ENCODE results near the gene MECR.
A peak's percentile ranks its signal among the peaks of the same experiment; 100 is the strongest.

The MECR gene, protein sequence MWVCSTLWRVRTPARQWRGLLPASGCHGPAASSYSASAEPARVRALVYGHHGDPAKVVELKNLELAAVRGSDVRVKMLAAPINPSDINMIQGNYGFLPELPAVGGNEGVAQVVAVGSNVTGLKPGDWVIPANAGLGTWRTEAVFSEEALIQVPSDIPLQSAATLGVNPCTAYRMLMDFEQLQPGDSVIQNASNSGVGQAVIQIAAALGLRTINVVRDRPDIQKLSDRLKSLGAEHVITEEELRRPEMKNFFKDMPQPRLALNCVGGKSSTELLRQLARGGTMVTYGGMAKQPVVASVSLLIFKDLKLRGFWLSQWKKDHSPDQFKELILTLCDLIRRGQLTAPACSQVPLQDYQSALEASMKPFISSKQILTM

DNA sequence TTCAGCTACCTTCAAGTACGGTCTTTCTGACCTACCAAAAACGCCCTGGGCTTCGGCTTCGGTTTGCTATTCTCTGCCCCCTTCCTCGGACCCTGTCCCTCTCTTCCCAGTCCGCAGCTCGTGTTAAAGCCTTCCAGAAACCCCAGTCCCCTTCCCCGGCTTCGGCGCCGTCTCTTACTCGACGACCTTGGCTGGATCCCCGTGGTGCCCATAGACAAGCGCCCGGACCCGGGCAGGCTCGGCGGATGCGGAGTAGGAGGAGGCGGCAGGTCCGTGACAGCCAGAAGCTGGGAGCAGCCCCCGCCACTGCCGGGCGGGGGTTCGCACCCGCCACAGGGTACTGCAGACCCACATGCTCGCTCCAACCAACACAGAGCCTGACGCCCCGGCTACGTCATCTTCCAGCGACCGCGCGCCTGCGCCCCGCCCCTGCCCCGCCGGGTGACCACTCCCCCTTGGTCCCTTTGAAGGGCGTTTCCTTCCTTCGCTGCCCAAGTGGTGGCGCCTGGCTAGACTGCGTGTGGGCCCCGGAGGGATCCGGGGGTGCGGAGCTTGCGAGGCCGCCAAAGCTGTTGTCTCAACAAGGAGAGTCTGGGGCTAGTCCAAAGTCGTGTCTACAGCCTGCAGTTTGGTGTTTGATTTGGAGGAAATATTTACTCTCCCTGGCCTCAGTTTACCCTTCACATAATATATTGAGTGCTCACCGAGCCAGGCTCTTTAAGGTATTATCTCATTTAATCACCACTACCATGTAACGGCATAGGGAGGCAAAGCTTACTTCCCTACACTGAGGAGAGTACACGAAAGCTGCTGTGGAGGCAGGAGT lies at the start of gene MECR:
TSS of gene MECR (minus strand) at position 382 of the 826 bp plus-strand sequence. CDS start at position 354, 28 bp downstream.
- Mint-ChIP-seq H3K9me3 (no peaks in the 10 kb centered on the region), H3K27me3 (peaks cover 18% of the 10 kb centered on the region), H3K36me3 (ENCODE audit: low read depth) (peaks cover 6% of the 10 kb centered on the region), H3K4me1 (ENCODE audit: low read depth) (peaks cover 11% of the 10 kb centered on the region), H3K27ac (peak within 1 kb of the TSS; percentile 89), H3K4me3 (peak within 1 kb of the TSS; percentile 88)
- intact Hi-C loops (cut with micrococcal nuclease): loop anchor here (10.0 kb wide), 1 partner anchor 1684 kb away; no protein-coding TSS in a partner anchor

DNA sequence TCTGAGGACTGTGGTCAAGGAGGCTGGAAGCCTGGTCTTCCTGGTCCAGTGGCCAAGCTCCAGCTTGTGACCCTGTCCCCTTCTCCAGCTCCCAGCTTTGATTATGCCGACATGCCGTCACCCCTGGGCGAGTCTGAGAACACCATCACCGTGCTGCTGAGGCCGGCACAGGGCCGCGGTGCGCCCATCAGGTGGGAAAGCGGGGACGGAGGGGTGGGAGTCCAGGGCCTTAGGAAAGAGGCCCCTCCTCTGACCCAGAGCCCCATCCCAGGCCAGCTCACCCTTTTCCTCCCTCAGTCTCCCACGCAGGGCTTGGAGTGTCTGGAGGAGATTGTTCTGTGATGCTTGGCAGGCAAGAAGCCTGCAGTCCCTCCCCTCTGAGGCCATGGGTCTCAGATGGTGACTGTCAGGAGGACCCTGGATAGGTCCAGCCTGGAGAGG lies 49.2 kb upstream of the MECR start:
- H3K36me3 Mint-ChIP-seq (ENCODE audit: low read depth): no peaks in the 10 kb centered on the region
- H3K27ac Mint-ChIP-seq: no peak overlapping the region
- peaks cover 7% of the 10 kb centered on the region for H3K27me3 Mint-ChIP-seq
- no peaks in the 10 kb centered on the region for H3K9me3 Mint-ChIP-seq
- no peak overlapping the region for H3K4me3 Mint-ChIP-seq
- H3K4me1 Mint-ChIP-seq (ENCODE audit: low read depth): peaks cover 14% of the 10 kb centered on the region
- intact Hi-C loops (cut with micrococcal nuclease): no loop called here

DNA sequence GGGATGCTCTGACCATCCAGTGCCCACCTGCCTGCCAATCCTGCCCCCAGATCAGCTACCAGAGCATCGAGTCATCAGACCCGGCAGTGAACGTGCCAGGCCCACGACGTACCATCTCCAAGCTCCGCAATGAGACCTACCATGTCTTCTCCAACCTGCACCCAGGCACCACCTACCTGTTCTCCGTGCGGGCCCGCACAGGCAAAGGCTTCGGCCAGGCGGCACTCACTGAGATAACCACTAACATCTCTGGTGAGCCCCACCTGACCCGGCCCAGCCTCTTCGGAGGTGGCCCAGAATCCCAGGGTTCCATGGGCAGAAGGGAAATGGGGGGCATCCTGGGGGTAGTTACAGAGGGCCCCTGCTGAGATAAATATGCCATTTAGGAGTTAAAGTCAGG lies 48.7 kb upstream of the MECR start:
- no peak overlapping the region for H3K4me3 Mint-ChIP-seq
- no peaks in the 10 kb centered on the region for H3K36me3 Mint-ChIP-seq (ENCODE audit: low read depth)
- no peaks in the 10 kb centered on the region for H3K9me3 Mint-ChIP-seq
- no peak overlapping the region for H3K27ac Mint-ChIP-seq
- peaks cover 7% of the 10 kb centered on the region for H3K27me3 Mint-ChIP-seq
- intact Hi-C loops (cut with micrococcal nuclease): no loop called here
- H3K4me1 Mint-ChIP-seq (ENCODE audit: low read depth): peaks cover 14% of the 10 kb centered on the region

DNA sequence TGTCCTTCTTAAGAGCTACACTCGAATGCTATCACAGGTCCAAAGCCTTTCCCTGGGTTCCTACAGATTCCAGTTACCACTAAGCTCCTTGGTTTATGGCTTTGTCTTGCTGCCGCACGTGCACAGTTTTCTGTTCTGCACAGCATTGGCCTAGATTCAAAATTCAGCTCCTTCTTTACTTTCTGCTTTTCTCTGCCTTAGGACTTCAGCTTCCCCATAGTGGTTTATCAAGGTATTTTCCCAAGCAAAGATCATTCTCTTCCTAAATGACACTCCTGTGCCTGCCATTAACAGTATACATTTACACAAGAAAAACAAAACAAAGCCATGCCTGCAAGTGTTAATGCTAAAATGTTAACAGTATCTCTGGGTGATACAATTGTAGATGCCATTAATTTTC lies 47.4 kb upstream of the MECR start:
- intact Hi-C loops (cut with micrococcal nuclease): no loop called here
- H3K9me3 Mint-ChIP-seq: no peaks in the 10 kb centered on the region
- peaks cover 9% of the 10 kb centered on the region for H3K27me3 Mint-ChIP-seq
- H3K27ac Mint-ChIP-seq: no peak overlapping the region
- no peak overlapping the region for H3K4me3 Mint-ChIP-seq
- H3K36me3 Mint-ChIP-seq (ENCODE audit: low read depth): no peaks in the 10 kb centered on the region
- peaks cover 6% of the 10 kb centered on the region for H3K4me1 Mint-ChIP-seq (ENCODE audit: low read depth)

DNA sequence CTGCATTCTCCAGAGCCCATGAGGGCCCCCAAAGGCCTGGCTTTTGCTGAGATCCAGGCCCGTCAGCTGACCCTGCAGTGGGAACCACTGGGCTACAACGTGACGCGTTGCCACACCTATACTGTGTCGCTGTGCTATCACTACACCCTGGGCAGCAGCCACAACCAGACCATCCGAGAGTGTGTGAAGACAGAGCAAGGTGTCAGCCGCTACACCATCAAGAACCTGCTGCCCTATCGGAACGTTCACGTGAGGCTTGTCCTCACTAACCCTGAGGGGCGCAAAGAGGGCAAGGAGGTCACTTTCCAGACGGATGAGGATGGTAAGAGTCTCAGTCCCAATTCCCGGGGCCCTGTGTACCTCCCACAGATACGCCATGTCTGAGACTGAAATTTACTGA lies 44.7 kb upstream of the MECR start:
- peaks cover 3% of the 10 kb centered on the region for H3K4me1 Mint-ChIP-seq (ENCODE audit: low read depth)
- no peak overlapping the region for H3K27ac Mint-ChIP-seq
- H3K9me3 Mint-ChIP-seq: no peaks in the 10 kb centered on the region
- H3K36me3 Mint-ChIP-seq (ENCODE audit: low read depth): no peaks in the 10 kb centered on the region
- no peak overlapping the region for H3K4me3 Mint-ChIP-seq
- H3K27me3 Mint-ChIP-seq: peaks cover 23% of the 10 kb centered on the region
- intact Hi-C loops (cut with micrococcal nuclease): no loop called here

DNA sequence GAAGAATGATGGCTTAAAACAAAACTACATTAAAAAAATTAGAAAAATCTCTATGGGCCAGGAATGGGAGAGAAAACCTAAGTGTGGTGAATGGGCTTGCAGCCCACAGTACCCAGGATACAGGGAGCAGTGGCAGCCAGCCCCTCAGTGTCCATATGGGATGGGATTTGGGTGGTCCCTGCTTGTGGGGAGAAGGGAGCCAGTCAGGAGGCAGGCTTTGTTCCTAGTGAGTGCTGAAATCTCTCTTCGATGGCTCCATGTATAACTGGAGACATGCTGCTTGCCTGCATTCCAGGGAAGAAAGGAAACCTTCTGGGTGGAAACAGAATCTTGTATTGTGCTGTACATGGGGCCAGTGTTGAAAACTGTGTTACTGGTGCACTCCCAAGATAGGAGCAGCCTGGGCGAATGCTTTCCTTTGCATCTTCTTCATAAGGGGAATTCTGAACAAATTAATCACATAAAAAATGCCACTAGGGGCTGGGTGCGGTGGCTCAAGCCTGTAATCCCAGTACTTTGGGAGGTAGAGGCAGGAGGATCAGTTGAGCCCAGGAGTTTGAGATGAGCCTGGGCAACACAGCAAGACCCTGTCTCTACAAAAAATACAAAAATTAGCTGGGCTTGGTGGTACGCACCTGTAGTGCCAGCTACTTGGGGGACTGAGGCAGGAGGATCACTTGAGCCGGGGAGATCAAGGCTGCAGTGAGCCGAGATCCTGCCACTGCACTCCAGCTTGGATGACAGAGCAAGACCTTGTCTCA lies 41.6 kb upstream of the MECR start:
- Mint-ChIP-seq H3K4me1 (ENCODE audit: low read depth) (no peaks in the 10 kb centered on the region), H3K9me3 (no peaks in the 10 kb centered on the region), H3K4me3 (no peak overlapping the region), H3K27me3 (peaks cover 38% of the 10 kb centered on the region), H3K27ac (no peak overlapping the region), H3K36me3 (ENCODE audit: low read depth) (no peaks in the 10 kb centered on the region)
- intact Hi-C loops (cut with micrococcal nuclease): no loop called here

DNA sequence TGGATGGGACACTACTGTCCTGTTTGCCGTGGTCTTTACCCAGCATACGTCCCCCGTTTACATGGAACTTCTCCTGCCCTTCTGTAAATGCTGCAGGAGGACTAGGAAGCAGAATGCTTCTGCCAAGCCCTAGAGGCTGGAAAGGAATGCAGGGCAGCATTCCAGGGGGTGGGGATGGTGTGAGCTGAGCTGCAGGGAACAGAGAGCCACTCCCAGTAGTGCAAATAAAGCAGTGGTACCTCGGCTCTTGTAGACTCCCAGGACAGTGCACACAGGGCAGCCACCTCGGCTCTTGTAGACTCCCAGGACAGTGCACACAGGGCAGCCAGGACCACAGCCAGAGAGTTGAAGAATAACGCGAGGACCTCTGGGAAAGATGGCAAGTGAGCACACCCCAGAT lies 41.0 kb upstream of the MECR start:
- intact Hi-C loops (cut with micrococcal nuclease): no loop called here
- peaks cover 41% of the 10 kb centered on the region for H3K27me3 Mint-ChIP-seq

DNA sequence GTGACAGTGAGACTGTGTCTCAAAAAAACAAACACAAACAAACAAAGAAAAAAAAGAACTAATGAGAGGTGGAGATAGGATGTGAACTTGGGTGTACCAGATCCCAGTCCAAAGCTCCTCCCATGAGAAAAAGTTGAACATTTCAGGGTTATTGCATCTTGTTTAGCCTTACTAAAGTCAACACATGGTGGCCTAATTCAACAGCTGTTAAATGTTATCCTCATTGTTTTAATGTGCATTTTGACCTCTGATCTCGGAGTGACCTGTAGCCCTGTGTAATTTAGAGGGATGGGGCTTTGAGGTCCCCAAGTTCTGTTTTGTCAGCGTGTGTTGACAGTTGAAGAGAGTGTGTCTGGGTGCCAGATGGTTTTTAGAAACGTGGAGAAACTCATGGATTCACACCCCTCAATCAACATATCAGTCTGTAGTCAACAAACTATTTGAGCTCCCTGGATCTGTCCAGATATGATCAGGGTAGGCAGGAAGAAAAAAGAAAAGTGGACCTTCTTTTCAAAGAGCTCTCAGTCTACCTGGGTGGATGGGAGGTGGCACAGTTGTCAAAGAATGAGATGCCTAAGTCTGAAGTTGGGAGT lies 40.3 kb upstream of the MECR start:
- peaks cover 41% of the 10 kb centered on the region for H3K27me3 Mint-ChIP-seq
- no peaks in the 10 kb centered on the region for H3K36me3 Mint-ChIP-seq (ENCODE audit: low read depth)
- intact Hi-C loops (cut with micrococcal nuclease): no loop called here
- no peak overlapping the region for H3K4me3 Mint-ChIP-seq
- no peaks in the 10 kb centered on the region for H3K9me3 Mint-ChIP-seq
- H3K27ac Mint-ChIP-seq: no peak overlapping the region
- H3K4me1 Mint-ChIP-seq (ENCODE audit: low read depth): no peaks in the 10 kb centered on the region

More for the DNA sequence above, 41.0 kb upstream of the MECR start:
- no peaks in the 10 kb centered on the region for H3K36me3 Mint-ChIP-seq (ENCODE audit: low read depth)
- H3K4me1 Mint-ChIP-seq (ENCODE audit: low read depth): no peaks in the 10 kb centered on the region
- no peak overlapping the region for H3K4me3 Mint-ChIP-seq
- no peak overlapping the region for H3K27ac Mint-ChIP-seq
- no peaks in the 10 kb centered on the region for H3K9me3 Mint-ChIP-seq

DNA sequence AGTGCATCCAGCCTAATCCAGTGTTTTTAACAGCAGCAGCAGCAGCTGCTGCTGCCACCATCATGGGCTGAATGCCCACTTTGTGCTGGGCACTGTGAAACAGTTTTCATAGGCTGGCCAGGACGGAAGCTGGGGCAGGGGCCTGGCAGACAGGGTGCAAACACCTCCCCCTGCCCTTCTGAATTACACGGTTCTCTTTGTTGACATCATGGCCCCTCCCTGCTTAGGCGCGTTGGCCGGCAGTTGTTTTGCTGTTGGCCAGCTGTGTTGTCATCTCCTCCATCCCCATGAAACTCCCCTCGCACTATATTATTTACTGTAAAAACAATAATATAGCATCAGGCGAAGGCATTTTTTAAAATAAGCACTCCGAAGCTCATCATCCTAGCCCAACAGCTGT lies 38.6 kb upstream of the MECR start:
- H3K4me3 Mint-ChIP-seq: no peak overlapping the region
- H3K4me1 Mint-ChIP-seq (ENCODE audit: low read depth): no peaks in the 10 kb centered on the region
- intact Hi-C loops (cut with micrococcal nuclease): no loop called here
- H3K27me3 Mint-ChIP-seq: peaks cover 49% of the 10 kb centered on the region
- no peaks in the 10 kb centered on the region for H3K9me3 Mint-ChIP-seq
- no peaks in the 10 kb centered on the region for H3K36me3 Mint-ChIP-seq (ENCODE audit: low read depth)
- no peak overlapping the region for H3K27ac Mint-ChIP-seq

DNA sequence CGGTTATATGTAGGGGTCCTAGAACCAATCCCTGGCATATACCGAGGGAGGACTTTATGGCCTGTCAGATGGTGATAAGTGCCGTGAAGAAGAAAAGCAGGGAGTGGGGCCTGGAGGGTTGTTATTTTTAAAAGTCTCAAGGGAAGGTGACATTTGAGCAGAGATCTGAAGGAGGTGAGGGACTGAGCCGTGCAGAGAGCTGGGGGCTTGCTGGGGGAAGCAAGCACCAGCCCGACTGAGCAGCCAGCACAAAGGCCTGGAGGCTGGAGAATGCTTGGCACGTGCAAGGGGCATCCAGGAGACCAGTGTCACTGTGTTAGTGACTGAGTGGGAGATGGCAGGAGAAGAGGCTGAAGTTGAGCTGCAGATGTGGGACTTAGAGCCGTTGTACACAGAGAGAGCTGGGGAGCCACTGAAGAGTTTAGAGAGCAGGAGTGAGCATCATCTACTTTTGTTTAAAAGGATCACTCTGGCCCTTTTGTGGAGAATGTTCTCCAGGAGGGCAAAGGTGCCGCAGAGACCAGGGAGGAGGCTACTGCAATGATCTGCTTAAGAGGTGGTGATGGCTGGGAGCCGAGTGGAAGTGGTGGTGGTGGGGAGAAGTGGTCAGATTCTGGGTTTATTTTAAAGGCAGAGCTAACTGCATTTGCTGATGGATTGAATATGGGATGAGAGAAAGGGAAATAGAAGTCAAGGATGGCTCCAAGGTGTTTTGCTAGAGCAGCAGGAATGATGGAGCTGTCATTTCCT lies 36.8 kb upstream of the MECR start:
- Mint-ChIP-seq H3K4me3 (no peak overlapping the region), H3K9me3 (no peaks in the 10 kb centered on the region), H3K27me3 (peaks cover 44% of the 10 kb centered on the region), H3K36me3 (ENCODE audit: low read depth) (no peaks in the 10 kb centered on the region), H3K27ac (no peak overlapping the region), H3K4me1 (ENCODE audit: low read depth) (no peaks in the 10 kb centered on the region)
- intact Hi-C loops (cut with micrococcal nuclease): no loop called here

DNA sequence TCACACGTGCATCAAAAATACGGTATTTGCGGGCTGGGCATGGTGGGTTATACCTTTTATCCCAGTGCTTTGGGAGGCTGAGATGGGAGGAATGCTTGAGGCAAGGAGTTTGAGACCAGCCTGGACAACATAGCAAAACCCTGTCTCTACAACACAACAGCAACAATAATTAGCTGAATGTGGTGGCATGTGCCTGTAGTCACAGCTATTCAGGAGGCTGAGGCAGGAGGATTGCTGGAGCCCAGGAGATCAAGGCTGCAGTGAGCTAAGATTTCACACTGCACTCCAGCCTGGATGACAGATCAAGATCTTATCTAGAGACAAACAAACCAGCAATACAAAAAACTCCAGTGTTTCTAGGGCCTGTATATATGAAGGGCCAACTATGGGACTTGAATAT lies 36.2 kb upstream of the MECR start:
- no peak overlapping the region for H3K4me3 Mint-ChIP-seq
- H3K36me3 Mint-ChIP-seq (ENCODE audit: low read depth): no peaks in the 10 kb centered on the region
- H3K27me3 Mint-ChIP-seq: peaks cover 41% of the 10 kb centered on the region
- H3K27ac Mint-ChIP-seq: no peak overlapping the region
- intact Hi-C loops (cut with micrococcal nuclease): no loop called here
- H3K9me3 Mint-ChIP-seq: no peaks in the 10 kb centered on the region
- no peaks in the 10 kb centered on the region for H3K4me1 Mint-ChIP-seq (ENCODE audit: low read depth)

DNA sequence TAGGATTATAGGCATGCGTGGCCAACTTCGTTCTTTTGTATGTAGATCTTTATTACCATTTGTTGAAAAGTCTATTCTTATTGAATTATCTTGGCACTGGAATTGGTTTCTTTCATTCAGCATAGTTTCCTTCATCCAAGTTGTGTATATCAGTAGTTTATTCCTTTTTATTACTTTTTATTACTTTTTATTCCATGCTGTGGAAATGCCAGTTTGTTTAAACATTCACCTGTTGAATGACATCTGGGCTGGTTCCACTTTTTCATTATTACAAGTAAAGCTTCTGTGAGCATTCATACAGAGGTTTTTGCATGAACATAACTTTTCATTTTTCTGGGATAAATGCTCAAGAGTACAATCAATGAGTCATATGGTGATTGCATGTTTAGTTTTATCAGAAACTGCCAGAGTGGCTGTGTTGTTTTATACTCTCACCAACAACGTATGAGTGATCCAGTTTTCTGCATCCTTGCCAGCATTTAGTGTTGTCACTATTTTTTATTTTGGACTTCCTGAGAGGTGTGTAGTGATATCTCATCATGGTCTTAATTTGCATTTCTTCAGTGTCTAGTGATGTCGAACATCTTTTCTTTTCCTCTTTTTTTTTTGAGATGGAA lies 34.1 kb upstream of the MECR start:
- intact Hi-C loops (cut with micrococcal nuclease): no loop called here
- H3K36me3 Mint-ChIP-seq (ENCODE audit: low read depth): no peaks in the 10 kb centered on the region
- H3K9me3 Mint-ChIP-seq: no peaks in the 10 kb centered on the region
- H3K27ac Mint-ChIP-seq: no peak overlapping the region
- peaks cover 7% of the 10 kb centered on the region for H3K4me1 Mint-ChIP-seq (ENCODE audit: low read depth)
- peaks cover 50% of the 10 kb centered on the region for H3K27me3 Mint-ChIP-seq
- no peak overlapping the region for H3K4me3 Mint-ChIP-seq

DNA sequence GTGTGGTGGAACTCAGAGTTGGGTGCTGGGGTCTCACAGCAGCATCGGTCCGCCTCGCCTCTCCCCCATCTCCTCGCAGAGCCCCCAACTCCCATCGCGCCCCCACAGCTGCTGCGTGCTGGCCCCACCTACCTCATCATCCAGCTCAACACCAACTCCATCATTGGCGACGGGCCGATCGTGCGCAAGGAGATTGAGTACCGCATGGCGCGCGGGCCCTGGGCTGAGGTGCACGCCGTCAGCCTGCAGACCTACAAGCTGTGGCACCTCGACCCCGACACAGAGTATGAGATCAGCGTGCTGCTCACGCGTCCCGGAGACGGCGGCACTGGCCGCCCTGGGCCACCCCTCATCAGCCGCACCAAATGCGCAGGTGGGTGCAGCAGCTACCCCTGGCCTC lies 29.8 kb upstream of the MECR start:
- Mint-ChIP-seq H3K4me1 (ENCODE audit: low read depth) (peaks cover 14% of the 10 kb centered on the region), H3K27ac (no peak overlapping the region), H3K9me3 (no peaks in the 10 kb centered on the region), H3K27me3 (peaks cover 63% of the 10 kb centered on the region), H3K4me3 (no peak overlapping the region), H3K36me3 (ENCODE audit: low read depth) (no peaks in the 10 kb centered on the region)
- intact Hi-C loops (cut with micrococcal nuclease): no loop called here
